ELF-1 (cell line): Measurements from ENCODE around the gene CYP26A1.
A peak's percentile ranks its signal among the peaks of the same experiment; 100 is the strongest.

Experiments used
- DNase-seq: peaks from one replicate; pipeline ENCODE4 v3.0.0-alpha.2; 2016; ENCODE audit warnings: low read depth, low spot score

The CYP26A1 gene

GRCh38 chr10:93064874-93065660, 8.6 kb upstream of the CYP26A1 start:
- DNase-seq: no peak

- no peak for DNase-seq
Measured at GRCh38 chr10:93065675-93066543, 7.8 kb upstream of the CYP26A1 start.

GRCh38 chr10:93066544-93066913, 7.2 kb upstream of the CYP26A1 start:
- DNase-seq: no peak

GRCh38 chr10:93067443-93068365, 6.0 kb upstream of the CYP26A1 start:
- DNase-seq: no peak

- DNase-seq: no peak
Measured at GRCh38 chr10:93068411-93069244, 5.1 kb upstream of the CYP26A1 start.

GRCh38 chr10:93069245-93069561, 4.5 kb upstream of the CYP26A1 start:
- DNase-seq: no peak

- no peak for DNase-seq
Measured at GRCh38 chr10:93070378-93071176, 3.1 kb upstream of the CYP26A1 start.

GRCh38 chr10:93071177-93071472, 2.6 kb upstream of the CYP26A1 start:
- no peak for DNase-seq

GRCh38 chr10:93071674-93072224, 1.9 kb upstream of the CYP26A1 start:
- peak; percentile 90 for DNase-seq

GRCh38 chr10:93072225-93072712, 1.4 kb upstream of the CYP26A1 start:
- DNase-seq: no peak

- DNase-seq: no peak
Measured at GRCh38 chr10:93072713-93073538, 767 bp upstream of the CYP26A1 start.

- no peak for DNase-seq
Measured at GRCh38 chr10:93074147-93074596, 479 bp downstream of the CYP26A1 start.

- DNase-seq: no peak
Measured at GRCh38 chr10:93074597-93075368, 1.1 kb downstream of the CYP26A1 start.

- no peak for DNase-seq
Measured at GRCh38 chr10:93075369-93076221, 1.9 kb downstream of the CYP26A1 start.

- no peak for DNase-seq
Measured at GRCh38 chr10:93076871-93077270, 3.2 kb downstream of the CYP26A1 start.

- DNase-seq: no peak
Measured at GRCh38 chr10:93077860-93078337, 4.2 kb downstream of the CYP26A1 start.
